Stimulated activated CD4-positive, alpha-beta T cell treated with anti-CD3 and anti-CD28 coated beads, Interleukin-4, amount 100 ng/mL, for 1 hour (primary cell): ENCODE measurements around the gene ITSN2.
"Not testable (repeated sequence)": the region's sequence is repeated elsewhere in the genome, so short reads cannot be mapped to it uniquely, and the experiment has no call there.

Source experiments
- DNase-seq: peaks from one replicate; pipeline ENCODE4 v3.0.0-alpha.2; 2020

The ITSN2 gene

GRCh38 chr2:24210106-24210455, 150.3 kb downstream of the ITSN2 start:
- DNase-seq, result no peak

DNA sequence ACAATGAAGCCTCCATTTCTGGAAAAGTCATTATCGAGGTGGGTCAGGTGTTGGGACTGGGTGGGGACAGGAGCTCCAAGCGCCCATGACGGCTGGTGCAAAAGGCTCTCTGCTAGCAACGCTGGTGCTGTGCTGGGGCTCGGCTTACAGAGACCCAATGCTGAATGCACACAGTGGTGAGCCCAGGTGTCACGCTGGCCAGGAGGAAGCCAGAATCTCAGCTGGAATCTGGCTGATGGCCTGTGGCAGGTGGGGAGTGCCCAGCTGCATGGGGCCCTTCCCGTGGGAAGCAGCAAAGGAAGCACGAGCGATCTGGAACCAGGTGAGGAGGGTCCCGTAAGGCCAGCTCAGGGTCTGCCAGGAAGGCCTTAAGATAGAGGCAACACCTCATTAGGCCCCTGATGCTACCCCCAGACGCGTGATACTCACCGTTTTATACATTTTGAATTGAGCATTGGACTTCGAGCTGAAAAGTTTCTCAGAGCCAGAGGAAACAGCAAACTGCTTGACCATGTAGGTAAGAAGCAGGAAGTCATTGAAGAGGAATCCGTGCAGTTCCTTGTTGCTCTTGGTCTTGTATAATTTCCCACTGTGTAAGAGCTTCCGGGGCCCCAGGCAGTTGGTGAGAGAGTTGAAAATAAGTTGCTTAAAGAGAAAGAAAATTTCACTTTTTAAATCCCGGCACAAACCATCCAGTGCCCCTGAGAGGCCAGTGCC, 150.8 kb downstream of the ITSN2 start:
- DNase-seq, result no peak

DNA sequence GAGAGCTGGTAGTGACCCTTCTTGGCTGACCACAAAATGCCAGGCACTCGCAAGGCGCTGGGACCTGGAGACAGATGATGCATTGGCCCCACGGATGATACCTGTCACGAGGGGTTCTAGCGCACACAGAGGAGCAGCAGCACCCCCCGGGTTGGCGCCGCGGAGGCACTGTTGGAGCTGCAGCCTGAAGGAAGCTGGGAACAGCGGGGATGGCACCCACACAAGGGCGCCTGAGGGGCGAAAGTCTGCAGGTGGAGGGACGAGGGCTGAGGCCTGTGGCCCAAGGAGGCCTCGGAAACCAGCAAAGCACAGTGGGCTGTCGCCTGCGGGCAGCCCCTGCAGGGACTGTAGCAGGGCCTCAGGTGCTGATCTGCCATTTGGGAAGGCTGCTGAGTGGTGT, 151.8 kb downstream of the ITSN2 start:
- DNase-seq, result no peak

DNA sequence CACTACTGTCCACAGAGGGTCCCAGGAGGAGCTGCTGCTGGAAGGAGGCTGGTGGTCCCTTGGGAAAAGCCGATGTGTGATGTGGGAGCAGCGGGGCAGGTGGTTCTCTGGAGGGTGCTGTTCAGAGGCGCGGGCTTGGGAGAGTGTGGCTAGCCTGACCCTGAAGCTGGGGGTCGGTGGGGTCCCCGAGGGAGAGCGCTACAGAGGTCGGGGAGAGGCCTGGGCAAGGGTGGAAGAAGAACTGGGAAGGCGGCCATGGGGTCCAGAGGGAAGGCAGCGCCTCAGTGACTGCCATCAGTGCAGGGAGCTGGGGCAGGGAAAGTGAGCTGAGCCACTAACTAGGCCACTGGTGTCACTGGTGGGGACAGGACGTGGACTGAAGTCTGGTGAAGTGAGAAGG, 153.0 kb downstream of the ITSN2 start:
- DNase-seq, result no peak

DNA sequence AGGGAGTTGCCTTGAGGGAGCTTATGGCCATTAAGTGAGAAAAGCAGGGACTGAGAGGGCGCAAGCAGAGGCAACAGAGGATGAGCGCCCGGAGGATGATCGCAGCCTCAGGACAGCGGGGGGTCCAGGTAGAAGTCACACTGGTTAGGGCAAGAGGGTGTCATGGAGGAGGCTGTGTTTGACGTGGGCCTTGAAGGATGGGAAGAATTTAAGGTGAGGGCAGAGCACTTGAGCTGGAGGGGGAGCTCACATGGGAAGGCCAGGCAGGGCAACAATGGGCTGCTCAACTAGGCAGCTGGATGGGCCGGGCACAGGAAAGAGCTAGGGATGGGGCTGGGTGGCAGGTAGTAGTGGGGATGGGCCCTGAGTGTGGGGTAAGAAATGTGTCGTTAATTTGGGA, 153.6 kb downstream of the ITSN2 start:
- DNase-seq, result no peak

- no peak for DNase-seq
Observed at GRCh38 chr2:24206242-24206641, 154.1 kb downstream of the ITSN2 start.

DNA sequence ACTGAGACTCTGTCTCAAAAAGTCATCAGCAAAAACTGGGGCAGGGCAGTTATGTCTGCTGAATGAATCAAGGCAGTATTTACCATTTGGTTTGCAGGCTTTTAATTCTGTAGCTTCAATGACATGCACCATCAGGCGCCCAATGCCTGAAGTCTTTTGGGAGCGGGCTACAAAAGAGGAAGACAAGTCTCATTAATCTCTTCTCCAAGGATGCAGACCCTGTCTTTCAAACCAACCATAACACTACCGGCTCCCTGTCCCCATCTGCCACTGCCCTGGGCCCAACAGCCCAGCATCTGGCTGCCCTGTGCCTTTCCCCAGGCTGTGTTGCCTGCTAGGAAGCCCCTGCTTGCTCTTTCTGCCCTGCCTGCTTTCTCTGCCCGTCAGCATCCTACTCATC, 155.2 kb downstream of the ITSN2 start:
- DNase-seq, result no peak

DNA sequence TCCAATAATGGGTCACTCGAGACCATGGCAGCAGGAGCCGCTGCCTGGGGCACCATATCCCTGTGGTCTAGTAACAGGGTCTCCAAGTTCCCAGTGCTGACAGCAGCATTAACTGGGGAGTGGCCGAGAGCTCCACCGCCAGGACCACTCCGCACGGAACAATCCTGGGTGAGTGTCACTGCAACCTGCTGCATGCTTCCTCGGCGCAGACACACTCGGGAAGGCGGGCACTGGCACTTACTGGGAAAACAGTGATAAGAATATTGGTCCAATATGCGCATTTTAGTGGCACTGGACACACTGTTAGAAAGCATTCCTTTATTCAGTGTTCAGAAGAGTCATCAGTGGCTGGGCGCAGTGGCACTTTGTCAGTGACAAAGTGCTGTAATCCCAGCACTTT, 155.8 kb downstream of the ITSN2 start:
- no peak for DNase-seq

DNA sequence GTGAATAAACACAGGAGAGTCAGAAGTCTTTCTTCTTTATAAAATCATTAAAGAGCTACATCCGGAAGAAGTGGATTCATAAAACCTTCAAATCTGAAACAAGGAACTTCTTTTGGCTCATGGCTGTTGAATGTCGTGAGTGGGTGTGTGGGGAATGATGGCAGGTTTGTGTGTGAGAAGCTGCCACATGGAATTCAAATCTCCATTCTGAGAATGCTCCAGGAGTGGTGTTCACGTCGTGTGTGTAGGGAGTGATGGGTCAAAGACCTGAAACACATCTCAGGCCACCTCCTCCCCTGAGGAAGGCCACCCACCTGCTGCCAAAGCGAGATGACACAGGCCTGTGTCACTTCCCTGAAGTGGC, 156.6 kb downstream of the ITSN2 start:
- no peak for DNase-seq

DNA sequence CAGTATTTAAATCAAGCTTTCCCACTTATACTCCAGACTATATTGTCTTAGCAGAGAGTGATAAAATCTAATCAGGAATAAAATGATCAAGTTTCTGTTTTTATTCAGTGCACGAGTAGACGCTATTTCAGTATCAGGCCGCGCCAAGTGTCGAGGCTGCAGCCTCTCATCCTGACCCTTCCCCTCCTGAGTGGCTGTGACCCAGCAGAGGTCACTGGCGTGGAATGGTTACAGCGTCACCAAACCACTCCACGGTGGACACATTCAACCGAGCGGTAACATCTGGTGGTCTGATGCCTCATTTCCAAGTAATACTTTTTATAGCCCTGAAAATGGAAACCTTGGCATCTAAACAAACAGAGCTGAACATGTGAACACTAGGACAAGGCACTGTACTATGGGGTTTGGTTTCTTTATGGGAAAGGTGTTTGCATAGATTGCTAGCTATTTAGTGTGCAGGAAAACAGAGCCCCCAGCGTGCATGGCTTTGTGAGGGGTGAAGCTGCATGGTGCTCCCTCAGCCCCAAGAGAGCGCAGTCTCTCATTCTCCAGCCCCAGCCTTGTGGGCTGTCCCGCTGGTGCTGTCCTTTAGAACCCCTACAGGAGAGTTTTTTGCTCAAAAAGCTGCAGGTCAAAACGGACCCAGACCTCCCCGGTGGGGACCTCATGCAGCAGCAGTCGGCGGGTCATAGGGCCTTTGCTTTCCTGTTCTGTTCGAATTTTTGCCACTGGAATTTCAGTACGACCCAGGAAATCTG, 157.1 kb downstream of the ITSN2 start:
- no peak for DNase-seq

- DNase-seq, result no peak
Observed at GRCh38 chr2:24200799-24201198, 159.5 kb downstream of the ITSN2 start.

GRCh38 chr2:24199968-24200590, 160.3 kb downstream of the ITSN2 start:
- no peak for DNase-seq

DNA sequence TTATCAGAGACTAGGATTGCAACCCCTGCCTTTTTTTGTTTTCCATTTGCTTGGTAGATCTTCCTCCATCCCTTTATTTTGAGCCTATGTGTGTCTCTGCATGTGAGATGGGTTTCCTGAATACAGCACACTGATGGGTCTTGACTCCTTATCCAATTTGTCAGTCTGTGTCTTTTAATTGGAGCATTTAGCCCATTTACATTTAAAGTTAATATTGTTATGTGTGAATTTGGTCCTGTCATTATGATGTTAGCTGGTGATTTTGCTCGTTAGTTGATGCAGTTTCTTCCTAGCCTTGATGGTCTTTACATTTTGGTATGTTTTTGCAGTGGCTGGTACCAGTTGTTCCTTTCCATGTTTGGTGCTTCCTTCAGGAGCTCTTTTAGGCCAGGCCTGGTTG, 163.1 kb downstream of the ITSN2 start:
- not testable (repeated sequence) for DNase-seq

GRCh38 chr2:24191848-24192247, 168.5 kb downstream of the ITSN2 start:
- no peak for DNase-seq

GRCh38 chr2:24191156-24191555, 169.2 kb downstream of the ITSN2 start:
- DNase-seq, result no peak

GRCh38 chr2:24190503-24190902, 169.8 kb downstream of the ITSN2 start:
- DNase-seq, result no peak

- no peak for DNase-seq
Observed at GRCh38 chr2:24189551-24189950, 170.8 kb downstream of the ITSN2 start.

GRCh38 chr2:24183366-24184069, 176.8 kb downstream of the ITSN2 start:
- no peak for DNase-seq

DNA sequence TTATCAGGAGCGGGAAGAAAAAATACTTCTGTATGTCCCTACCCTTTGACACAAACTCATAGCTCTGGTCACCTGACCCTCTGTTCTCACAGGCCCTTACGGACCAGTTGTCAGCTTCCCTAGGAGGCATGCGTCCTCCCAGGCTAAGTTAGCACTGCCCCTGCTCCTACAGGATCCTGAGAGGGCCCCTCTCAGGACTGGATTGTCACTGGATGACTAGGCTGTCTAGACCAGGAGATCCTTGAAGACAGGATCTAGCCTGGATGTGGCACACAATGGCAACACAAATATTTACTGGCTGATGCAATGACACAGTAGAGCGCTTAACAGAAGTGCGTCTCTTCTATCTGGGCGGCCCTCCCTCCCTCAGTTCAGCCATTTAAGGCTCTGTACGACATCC, 177.8 kb downstream of the ITSN2 start:
- no peak for DNase-seq

GRCh38 chr2:24181849-24182248, 178.5 kb downstream of the ITSN2 start:
- DNase-seq, result no peak

DNA sequence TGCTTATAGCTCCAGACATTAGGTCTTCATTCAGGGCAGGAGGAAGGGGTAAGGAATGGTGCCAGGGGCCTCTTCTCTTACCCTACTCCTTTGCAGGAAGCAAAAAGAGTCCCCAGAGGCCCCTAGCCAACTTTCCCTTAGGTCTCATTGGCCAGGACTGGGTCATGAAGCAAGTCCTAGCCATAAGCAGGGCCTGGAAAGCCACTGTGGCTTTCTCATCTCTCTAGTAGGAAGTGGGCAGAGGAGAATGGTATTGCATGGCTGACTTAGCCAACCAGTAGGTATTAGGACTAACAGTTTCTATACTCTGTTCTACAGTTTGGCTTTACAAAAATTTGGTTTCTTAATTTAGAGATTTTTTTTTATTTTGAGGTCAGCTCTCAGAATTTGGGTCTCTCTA, 180.7 kb downstream of the ITSN2 start:
- DNase-seq, result no peak

GRCh38 chr2:24176326-24176725, 184.0 kb downstream of the ITSN2 start:
- no peak for DNase-seq

DNA sequence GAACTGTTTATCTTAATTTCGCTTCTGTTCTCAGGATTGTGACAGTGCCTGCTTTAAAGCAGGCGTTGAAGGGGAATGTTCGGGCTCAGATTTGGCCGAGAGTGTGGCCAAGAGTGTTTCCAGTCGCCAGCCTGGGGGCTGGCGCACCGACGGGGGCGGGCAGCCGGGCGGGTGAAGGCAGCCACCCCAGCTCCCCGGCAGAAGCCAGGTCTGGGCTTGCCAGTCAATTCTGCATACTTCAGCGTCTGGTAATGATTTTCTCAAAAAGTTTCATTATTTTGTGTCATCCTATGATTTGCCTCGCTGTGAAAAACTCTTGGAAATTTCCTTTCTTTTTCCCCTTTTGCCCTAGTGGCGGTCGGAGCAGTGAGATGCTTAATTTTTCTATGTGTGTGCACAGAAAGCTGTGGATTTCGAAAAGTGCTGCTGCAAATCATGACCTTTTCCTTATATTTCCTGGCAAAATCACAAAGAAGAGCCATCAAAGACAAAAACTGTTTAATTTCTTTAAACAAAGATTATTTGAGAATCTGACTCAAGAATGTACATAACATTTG, 184.6 kb downstream of the ITSN2 start:
- no peak for DNase-seq
